CD14-positive monocyte (primary cell): ENCODE measurements around the gene AGTPBP1. TPM values are rescaled to one million over a fixed set of nuclear protein-coding genes. Genes with fewer than 3 reads are reported as not detected.
A peak's percentile ranks its signal among the peaks of the same experiment; 100 is the strongest.

Experiments used
- DNase-seq, 3 donors: peaks; one replicate each; pipeline ENCODE4 v3.0.0-alpha.2; 2011 to 2022
- H2AFZ ChIP-seq: 2 replicates; pipeline ENCODE4 v1.6.0; 2012; ENCODE audit warnings: mild to moderate bottlenecking, low read depth, low read length, inconsistent platforms; ENCODE audit not compliant: insufficient read depth, poor library complexity, severe bottlenecking
- H3K27ac ChIP-seq, 2 donors: 1 replicate in 1 of 2; 2 replicates in 1 of 2; pipeline ENCODE4 v1.5.1; 2012 to 2013; ENCODE audit warnings: low read length in 2 of 2, control low read depth in 1 of 2, inconsistent platforms in 1 of 2, low read depth in 1 of 2, mild to moderate bottlenecking in 1 of 2
- H3K27me3 ChIP-seq, 2 donors: one replicate each; pipeline versions ENCODE4 v1.6.0 to v1.6.1; 2011 to 2013; ENCODE audit warnings: low read length in 2 of 2; ENCODE audit not compliant: control insufficient read depth in 2 of 2, insufficient read depth in 2 of 2
- H3K36me3 ChIP-seq, 2 donors: replicated peaks in 1 of 2; 1 replicate in 1 of 2; 2 replicates in 1 of 2; pipeline versions ENCODE4 v1.5.1 to v1.6.1; 2012 to 2013; ENCODE audit warnings: low read length in 2 of 2, control low read depth in 1 of 2, inconsistent platforms in 1 of 2, mild to moderate bottlenecking in 1 of 2; ENCODE audit not compliant: insufficient read depth in 2 of 2, control insufficient read depth in 1 of 2
- H3K4me1 ChIP-seq, 2 donors: 1 replicate in 1 of 2; 2 replicates in 1 of 2; pipeline versions ENCODE4 v1.5.1 to v1.6.1; 2012 to 2013; ENCODE audit warnings: low read length in 2 of 2, control low read depth in 1 of 2, inconsistent platforms in 1 of 2, mild to moderate bottlenecking in 1 of 2, moderate library complexity in 1 of 2; ENCODE audit not compliant: insufficient read depth in 2 of 2, control insufficient read depth in 1 of 2
- H3K4me2 ChIP-seq: replicated peaks from 2 replicates; pipeline ENCODE3; 2012; ENCODE audit warnings: low read length, moderate library complexity, mild to moderate bottlenecking; ENCODE audit not compliant: poor library complexity, severe bottlenecking; ENCODE audit errors: extremely low read depth
- H3K4me3 ChIP-seq, 3 experiments: fragments of 200-600 bp in 1 of 3; sonication (generic) in 1 of 3; replicated peaks in 1 of 3; 1 replicate in 2 of 3; 2 replicates in 1 of 3; pipeline ENCODE4 v1.5.1; 2011 to 2013; ENCODE audit warnings: low read length in 3 of 3, mild to moderate bottlenecking in 3 of 3, control low read depth in 2 of 3, low read depth in 2 of 3, inconsistent platforms in 1 of 3, moderate library complexity in 1 of 3
- H3K79me2 ChIP-seq: 2 replicates; pipeline ENCODE4 v1.6.0; 2012; ENCODE audit warnings: mild to moderate bottlenecking, control low read depth, inconsistent platforms, low read length, moderate library complexity; ENCODE audit not compliant: insufficient read depth
- H3K9ac ChIP-seq: 2 replicates; pipeline ENCODE4 v1.6.0; 2017; ENCODE audit warnings: low read length, mild to moderate bottlenecking; ENCODE audit not compliant: insufficient read depth, poor library complexity, severe bottlenecking
- H3K9me3 ChIP-seq, 2 donors: replicated peaks in 1 of 2; 1 replicate in 1 of 2; 2 replicates in 1 of 2; pipeline versions ENCODE4 v1.5.1 to v1.6.1; 2012 to 2013; ENCODE audit warnings: low read length in 2 of 2, control low read depth in 1 of 2; ENCODE audit not compliant: control insufficient read depth in 1 of 2, insufficient read depth in 1 of 2
- H4K20me1 ChIP-seq: 2 replicates; pipeline ENCODE4 v1.6.0; 2012; ENCODE audit warnings: mild to moderate bottlenecking, low read length, control low read depth, moderate library complexity; ENCODE audit not compliant: insufficient read depth
- H3K27ac Mint-ChIP-seq, 7 donors: one replicate each; pipeline ENCODE4 v1.8.0; 2020; ENCODE audit warnings: mild to moderate bottlenecking in 7 of 7, mixed read lengths in 7 of 7, moderate library complexity in 6 of 7, inconsistent platforms in 2 of 7
- H3K27me3 Mint-ChIP-seq, 3 donors: one replicate each; pipeline ENCODE4 v1.8.0; 2021 to 2022; ENCODE audit warnings: low read depth in 3 of 3, mild to moderate bottlenecking in 3 of 3, mixed read lengths in 3 of 3, moderate library complexity in 3 of 3, inconsistent platforms in 1 of 3
- H3K36me3 Mint-ChIP-seq, 2 donors: one replicate each; pipeline ENCODE4 v1.8.0; 2020; ENCODE audit warnings: mixed read lengths in 2 of 2, inconsistent platforms in 1 of 2, mild to moderate bottlenecking in 1 of 2
- H3K4me1 Mint-ChIP-seq: one replicate; pipeline ENCODE4 v1.8.0; 2020; ENCODE audit warnings: mild to moderate bottlenecking, mixed read lengths
- H3K4me3 Mint-ChIP-seq, 2 donors: one replicate each; pipeline ENCODE4 v1.8.0; 2020; ENCODE audit warnings: mild to moderate bottlenecking in 2 of 2, mixed read lengths in 2 of 2, moderate library complexity in 1 of 2
- H3K9me3 Mint-ChIP-seq, 7 donors: one replicate each; pipeline ENCODE4 v1.8.0; 2020 to 2022; ENCODE audit warnings: mixed read lengths in 7 of 7, mild to moderate bottlenecking in 6 of 7, moderate library complexity in 6 of 7, inconsistent platforms in 2 of 7
- WGBS: methylation state at CpG from one replicate; pipeline ENCODE4 v1.1.5; 2013; ENCODE audit warnings: missing lambda C conversion rate; ENCODE audit not compliant: insufficient coverage; 5-methylcytosine and 5-hydroxymethylcytosine counted together
- intact Hi-C, 2 donors: fragments of 100-400 bp; cut with micrococcal nuclease; formaldehyde crosslinking; loops; one replicate each; pipeline versions ENCODE4 v1.15.0 to v1.15.1; 2023
- polyA plus RNA-seq, 3 donors: library from polyadenylated mRNA; depleted of rRNA in 1 of 3; unstranded in 2 of 3; stranded (reverse) in 1 of 3; fragments of 300-500 nt in 2 of 3; fragments of >200 nt in 1 of 3; fragmentation: Illumina TruSeq in 2 of 3; gene quantifications; 1 replicate in 2 of 3; 2 replicates in 1 of 3; pipeline ENCODE4 v1.2.3, GENCODE V29; 2012 to 2021
- TF ChIP-seq, protein P1 (sequence below): fragments of 200-600 bp; IDR thresholded peaks from one replicate; pipeline ENCODE4 v1.8.0; 2022; ENCODE audit warnings: antibody characterized with exemption, mild to moderate bottlenecking

The AGTPBP1 gene
- polyA plus RNA-seq, 3 donors: 55.6 to 90.3 (median 77.0) TPM

GRCh38 chr9:85603936-85604335, 137.8 kb downstream of the AGTPBP1 start:
- Histone ChIP-seq H3K9me3 (no peaks in the 10 kb centered on the region), H3K9ac (no peak overlapping the region), H3K4me2 (no peak overlapping the region), H3K27ac (peak overlapping the region in 1 of 2 donors; percentile 32), H3K27me3 (no peaks in the 10 kb centered on the region), H3K36me3 (peaks cover 27 to 87% of the 10 kb centered on the region in 2 donors), H2AFZ (no peak overlapping the region), H3K4me1 (no peaks in the 10 kb centered on the region), H3K79me2 (peaks cover 53% of the 10 kb centered on the region), H3K4me3 (no peak overlapping the region), H4K20me1 (peaks cover 87% of the 10 kb centered on the region)
- H3K4me3 Mint-ChIP-seq: no peak overlapping the region
- H3K27ac Mint-ChIP-seq: no peak overlapping the region
- H3K4me1 Mint-ChIP-seq: peaks cover 2% of the 10 kb centered on the region
- peaks cover 0 to 2% (median 0%) of the 10 kb centered on the region in 3 donors for H3K27me3 Mint-ChIP-seq
- H3K9me3 Mint-ChIP-seq: peaks cover 0 to 2% (median 0%) of the 10 kb centered on the region in 7 donors
- no peak for DNase-seq
- H3K36me3 Mint-ChIP-seq: peaks cover 51 to 71% of the 10 kb centered on the region in 2 donors
- 100% methylated on average over 2 of the region's 3 CpGs for WGBS
- TF ChIP-seq, protein P1, sequence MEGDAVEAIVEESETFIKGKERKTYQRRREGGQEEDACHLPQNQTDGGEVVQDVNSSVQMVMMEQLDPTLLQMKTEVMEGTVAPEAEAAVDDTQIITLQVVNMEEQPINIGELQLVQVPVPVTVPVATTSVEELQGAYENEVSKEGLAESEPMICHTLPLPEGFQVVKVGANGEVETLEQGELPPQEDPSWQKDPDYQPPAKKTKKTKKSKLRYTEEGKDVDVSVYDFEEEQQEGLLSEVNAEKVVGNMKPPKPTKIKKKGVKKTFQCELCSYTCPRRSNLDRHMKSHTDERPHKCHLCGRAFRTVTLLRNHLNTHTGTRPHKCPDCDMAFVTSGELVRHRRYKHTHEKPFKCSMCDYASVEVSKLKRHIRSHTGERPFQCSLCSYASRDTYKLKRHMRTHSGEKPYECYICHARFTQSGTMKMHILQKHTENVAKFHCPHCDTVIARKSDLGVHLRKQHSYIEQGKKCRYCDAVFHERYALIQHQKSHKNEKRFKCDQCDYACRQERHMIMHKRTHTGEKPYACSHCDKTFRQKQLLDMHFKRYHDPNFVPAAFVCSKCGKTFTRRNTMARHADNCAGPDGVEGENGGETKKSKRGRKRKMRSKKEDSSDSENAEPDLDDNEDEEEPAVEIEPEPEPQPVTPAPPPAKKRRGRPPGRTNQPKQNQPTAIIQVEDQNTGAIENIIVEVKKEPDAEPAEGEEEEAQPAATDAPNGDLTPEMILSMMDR: no peak
- intact Hi-C loops: loop anchor here in 1 of 2 donors (10.0 kb wide), 1 partner anchor 1209 kb away; no protein-coding TSS in a partner anchor

DNA sequence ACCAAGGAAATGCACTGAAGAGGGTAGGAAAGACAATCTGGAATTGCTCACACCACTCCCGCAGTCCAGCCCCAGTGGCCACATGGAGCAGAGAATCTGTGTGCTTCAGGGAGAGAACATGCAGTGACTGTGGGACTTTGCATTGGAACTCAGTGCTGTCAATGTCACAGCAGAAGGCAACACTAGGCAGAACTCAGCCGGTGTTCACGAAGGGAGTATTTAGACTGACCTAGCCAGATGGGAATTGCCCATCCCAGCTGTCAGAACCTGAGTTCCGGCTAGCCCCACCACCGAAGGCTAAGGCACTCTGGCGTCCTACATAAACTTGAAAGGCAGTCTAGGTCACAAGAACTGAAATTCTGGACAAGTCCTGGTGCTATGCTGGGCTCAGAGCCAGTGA, 139.0 kb downstream of the AGTPBP1 start:
- peaks cover 27 to 82% of the 10 kb centered on the region in 2 donors for H3K36me3 ChIP-seq
- no peaks in the 10 kb centered on the region for H3K4me1 ChIP-seq
- H4K20me1 ChIP-seq: peaks cover 83% of the 10 kb centered on the region
- no peak for DNase-seq
- H3K36me3 Mint-ChIP-seq: peaks cover 51 to 71% of the 10 kb centered on the region in 2 donors
- H3K9me3 ChIP-seq: no peaks in the 10 kb centered on the region
- H3K4me3 Mint-ChIP-seq: no peak overlapping the region
- WGBS: 100% methylated on average over 6 of the region's 6 CpGs
- H3K4me1 Mint-ChIP-seq: peaks cover 2% of the 10 kb centered on the region
- H3K27ac ChIP-seq: peak overlapping the region in 1 of 2 donors; percentile 11
- H3K9me3 Mint-ChIP-seq: peaks cover 0 to 2% (median 0%) of the 10 kb centered on the region in 7 donors
- intact Hi-C loops: loop anchor here in 1 of 2 donors (10.0 kb wide), 1 partner anchor 1208 kb away; no protein-coding TSS in a partner anchor
- H3K4me2 ChIP-seq: no peak overlapping the region
- H3K79me2 ChIP-seq: peaks cover 50% of the 10 kb centered on the region
- H3K9ac ChIP-seq: no peak overlapping the region
- H3K27ac Mint-ChIP-seq: peak overlapping the region in 5 of 7 donors; percentile 36 to 69 (median 53)
- TF ChIP-seq, protein P1: no peak
- H2AFZ ChIP-seq: no peak overlapping the region
- H3K4me3 ChIP-seq: no peak overlapping the region
- H3K27me3 ChIP-seq: no peaks in the 10 kb centered on the region
- peaks cover 0 to 2% (median 0%) of the 10 kb centered on the region in 3 donors for H3K27me3 Mint-ChIP-seq
